DMS153 treated with DMSO at 0.1 percent for 48 hours (cell line): ENCODE data around the gene TMCC2.
"Not testable (repeated sequence)": the region's sequence is repeated elsewhere in the genome, so short reads cannot be mapped to it uniquely, and the experiment has no call there.

Experiments used
- DNase-seq: peaks from one replicate; lab custom pipeline; 2025; ENCODE audit not compliant: unreplicated experiment; lab: John Stamatoyannopoulos, UW

The TMCC2 gene

GRCh38 chr1:205211839-205212536 is 15.8 kb upstream of the TMCC2 start:
- DNase-seq, result no peak

GRCh38 chr1:205214756-205215155 is 13.0 kb upstream of the TMCC2 start:
- DNase-seq, result no peak

- DNase-seq, result no peak
These were observed 11.2 kb upstream of the TMCC2 start for GRCh38 chr1:205216588-205216987.

GRCh38 chr1:205217418-205217817 is 10.3 kb upstream of the TMCC2 start:
- DNase-seq, result no peak

- no peak for DNase-seq
These were observed 7.3 kb upstream of the TMCC2 start for GRCh38 chr1:205220421-205220820.

GRCh38 chr1:205224736-205225135 is 3.0 kb upstream of the TMCC2 start:
- DNase-seq, result no peak

- DNase-seq, result peak; percentile 55
These were observed 1.6 kb upstream of the TMCC2 start for GRCh38 chr1:205225901-205226765.

GRCh38 chr1:205226868-205227583 is 720 bp upstream of the TMCC2 start:
- DNase-seq, result no peak

GRCh38 chr1:205228093-205228521 is 361 bp downstream of the TMCC2 start:
- DNase-seq, result peak; percentile 36

GRCh38 chr1:205229399-205229871 is 1.7 kb downstream of the TMCC2 start:
- DNase-seq, result peak; percentile 89

GRCh38 chr1:205229916-205230700 is 2.4 kb downstream of the TMCC2 start:
- peak; percentile 79 for DNase-seq

GRCh38 chr1:205230982-205231381 is 3.2 kb downstream of the TMCC2 start:
- no peak for DNase-seq

- no peak for DNase-seq
These were observed 4.5 kb downstream of the TMCC2 start for GRCh38 chr1:205232127-205232820.

GRCh38 chr1:205232945-205233397 is 5.2 kb downstream of the TMCC2 start:
- DNase-seq, result no peak

GRCh38 chr1:205233986-205234385 is 6.2 kb downstream of the TMCC2 start:
- DNase-seq, result not testable (repeated sequence)

GRCh38 chr1:205235951-205236350 is 8.2 kb downstream of the TMCC2 start:
- no peak for DNase-seq

GRCh38 chr1:205236526-205236925 is 8.8 kb downstream of the TMCC2 start:
- no peak for DNase-seq

GRCh38 chr1:205236951-205237475 is 9.3 kb downstream of the TMCC2 start:
- DNase-seq, result no peak
